Measurements from ENCODE around the gene SPNS1.

Gene SPNS1

DNA sequence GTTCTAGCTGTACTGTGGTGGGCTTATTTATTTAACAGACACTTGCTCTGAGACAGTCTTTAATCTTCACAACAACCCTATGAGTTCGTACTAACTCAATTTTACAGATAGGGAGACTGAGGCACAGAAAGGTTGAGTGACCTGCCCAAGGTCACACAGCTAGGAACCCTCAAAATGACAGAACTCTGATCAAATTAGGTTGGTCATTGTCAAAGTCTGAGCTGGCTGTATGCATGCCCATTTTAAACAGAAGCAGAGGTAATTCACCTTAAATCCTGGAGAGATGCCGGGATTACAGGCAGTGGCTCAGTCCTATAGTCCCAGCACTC lies 35.2 kb downstream of the SPNS1 start:
- DNase-seq (ENCODE audit: low spot score), result no peak
- in situ Hi-C loops (cut with MboI; ENCODE audit: low sequenced_read_pairs, unreplicated experiment), result no loop called here
- no peak for TF ChIP-seq CTCF (IDR thresholded peaks at IDR 0.05; ENCODE audit: borderline replicate concordance, control extremely low read depth, extremely low read depth, insufficient read depth, missing control alignments)

- in situ Hi-C loops (cut with MboI; ENCODE audit: low sequenced_read_pairs, unreplicated experiment), result no loop called here
- TF ChIP-seq CTCF (IDR thresholded peaks at IDR 0.05; ENCODE audit: borderline replicate concordance, control extremely low read depth, extremely low read depth, insufficient read depth, missing control alignments), result no peak
Observed at GRCh38 chr16:29011112-29011511, 36.5 kb downstream of the SPNS1 start.

DNA sequence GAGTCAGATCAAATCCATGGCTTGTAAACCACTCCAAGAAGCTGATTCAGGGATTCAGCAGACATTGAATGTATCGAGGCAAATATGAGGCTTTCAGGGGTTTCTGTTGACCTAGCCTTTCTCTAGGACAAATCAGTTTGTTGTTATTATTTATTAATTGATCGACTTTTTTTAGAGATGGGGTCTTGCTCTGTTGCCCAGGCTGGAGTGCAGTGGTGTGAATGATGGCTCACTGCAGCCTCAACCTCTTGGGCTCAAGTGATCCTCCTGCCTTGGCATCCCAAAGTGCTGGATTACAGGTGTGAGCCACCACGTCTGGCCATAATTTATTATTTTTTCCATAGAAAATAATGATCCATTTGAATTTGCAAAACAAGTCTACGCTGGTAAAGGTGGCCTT lies 37.3 kb downstream of the SPNS1 start:
- in situ Hi-C loops (cut with MboI; ENCODE audit: low sequenced_read_pairs, unreplicated experiment), result no loop called here
- DNase-seq (ENCODE audit: low spot score), result no peak
- no peak for TF ChIP-seq CTCF (IDR thresholded peaks at IDR 0.05; ENCODE audit: borderline replicate concordance, control extremely low read depth, extremely low read depth, insufficient read depth, missing control alignments)

More at GRCh38 chr16:29011112-29011511, 36.5 kb downstream of the SPNS1 start:
- DNase-seq (ENCODE audit: low spot score), result no peak

DNA sequence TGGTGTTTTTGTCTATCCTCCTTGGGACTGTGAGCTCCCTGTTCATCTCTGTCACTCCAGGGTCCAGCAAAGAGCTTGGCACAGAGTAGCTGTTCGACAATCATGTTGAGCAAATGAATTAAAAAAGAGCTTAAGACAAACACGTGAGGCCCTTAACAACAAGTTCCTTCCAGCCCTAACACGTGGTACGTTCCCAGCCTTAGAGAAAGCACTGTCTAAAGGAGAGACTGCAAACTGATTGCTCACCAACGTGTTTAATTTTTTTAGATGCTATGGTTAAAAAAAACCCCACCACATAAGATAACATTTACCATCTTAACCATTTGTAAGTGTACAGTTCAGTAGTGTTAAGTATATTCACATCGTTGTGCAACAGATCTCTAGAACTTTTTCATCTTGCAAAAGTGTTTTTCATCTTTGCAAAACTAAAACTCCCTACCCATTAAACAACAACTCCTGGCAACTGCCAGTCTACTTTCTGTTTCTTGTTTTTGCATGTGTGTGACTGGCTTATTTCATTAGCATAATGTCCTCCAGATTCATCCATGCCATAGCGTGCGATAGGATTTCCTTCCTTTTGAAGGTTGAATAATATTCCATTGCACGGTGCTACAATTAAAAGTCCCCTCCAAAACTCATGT lies 38.5 kb downstream of the SPNS1 start:
- TF ChIP-seq CTCF (IDR thresholded peaks at IDR 0.05; ENCODE audit: borderline replicate concordance, control extremely low read depth, extremely low read depth, insufficient read depth, missing control alignments), result no peak
- in situ Hi-C loops (cut with MboI; ENCODE audit: low sequenced_read_pairs, unreplicated experiment), result no loop called here

DNA sequence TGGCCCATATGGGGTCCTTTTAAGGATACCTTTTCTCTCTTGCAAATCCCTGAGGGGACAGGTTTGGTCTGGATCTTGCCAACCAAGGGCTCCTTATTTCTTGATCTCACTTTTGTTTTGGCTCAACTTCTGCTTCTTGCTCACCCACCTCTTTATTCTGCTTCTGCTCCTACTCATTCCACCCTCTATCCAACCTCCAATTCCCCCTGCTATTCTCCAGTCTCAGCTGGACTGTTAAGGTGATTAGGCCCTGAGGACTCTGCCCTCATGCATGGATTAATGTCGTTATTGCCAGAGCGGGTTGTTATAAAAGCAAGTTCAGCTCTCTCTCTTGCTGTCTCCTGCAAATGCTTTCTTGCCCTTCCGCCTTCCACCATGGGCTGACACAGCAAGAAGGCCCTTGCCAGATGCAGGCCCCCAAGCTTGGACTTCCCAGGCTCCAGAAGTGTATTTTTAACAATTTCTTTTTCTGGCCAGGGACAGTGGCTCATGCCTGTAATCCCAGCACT lies 40.0 kb downstream of the SPNS1 start:
- no peak for DNase-seq (ENCODE audit: low spot score)
- in situ Hi-C loops (cut with MboI; ENCODE audit: low sequenced_read_pairs, unreplicated experiment), result no loop called here
- TF ChIP-seq CTCF (IDR thresholded peaks at IDR 0.05; ENCODE audit: borderline replicate concordance, control extremely low read depth, extremely low read depth, insufficient read depth, missing control alignments), result no peak

More for the DNA sequence above, 38.5 kb downstream of the SPNS1 start:
- DNase-seq (ENCODE audit: low spot score), result no peak

DNA sequence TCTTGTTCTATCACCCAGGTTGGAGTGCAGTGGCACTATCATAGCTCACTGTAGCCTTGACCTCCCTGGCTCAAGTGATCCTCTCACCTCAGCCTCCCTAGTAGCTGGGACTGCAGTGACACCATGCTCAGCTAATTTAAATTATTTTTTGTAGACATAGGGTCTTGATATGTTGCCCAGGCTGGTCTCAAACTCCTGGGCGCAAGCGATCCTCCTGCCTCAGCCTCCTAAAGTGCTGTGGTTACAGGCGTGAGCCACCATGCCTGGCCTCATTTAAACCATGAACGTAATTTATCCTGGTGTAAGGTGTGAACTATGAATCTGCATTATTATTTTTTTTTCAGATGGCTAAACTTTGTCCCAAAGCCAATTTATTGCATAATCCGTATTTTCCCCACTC lies 47.6 kb downstream of the SPNS1 start:
- no peak for DNase-seq (ENCODE audit: low spot score)
- in situ Hi-C loops (cut with MboI; ENCODE audit: low sequenced_read_pairs, unreplicated experiment), result no loop called here
- no peak for TF ChIP-seq CTCF (IDR thresholded peaks at IDR 0.05; ENCODE audit: borderline replicate concordance, control extremely low read depth, extremely low read depth, insufficient read depth, missing control alignments)

All from GM13976 (cell line).